HCT116 (cell line): ENCODE measurements around the gene STRBP. TPM values are rescaled to one million over a fixed set of nuclear protein-coding genes. Genes with fewer than 3 reads are reported as not detected.

Source experiments
- ATAC-seq: fragments of 200-7000 bp; cut with Tn5 transposase; 2 replicates; pipeline ENCODE4 v1.9.1; 2020; ENCODE audit warnings: mild to moderate bottlenecking, moderate library complexity
- BruUV-seq: library from RNA; stranded (reverse); fragments of 400-500 nt; replicated peaks from 2 replicates; lab custom pipeline; 2021; lab: Mats Ljungman, UMichigan
- CTCF ChIA-PET: fragments of 300-600 bp; sonication (Branson Sonifier 250); formaldehyde crosslinking; loops from one replicate; lab custom pipeline; 2021; ENCODE audit warnings: antibody characterized with exemption; lab: Charles Lee
- POLR2A ChIA-PET: fragments of 300-600, 350-600 bp; sonication (Branson Sonifier 250); formaldehyde crosslinking; loops from one replicate; lab custom pipeline; 2021; ENCODE audit warnings: antibody characterized with exemption; lab: Charles Lee
- RAD21 ChIA-PET, 2 experiments: fragments of 300-600 bp; sonication (Branson Sonifier 250); formaldehyde crosslinking; loops; one replicate each; lab custom pipeline; 2023; ENCODE audit warnings: low total read pairs in 2 of 2; ENCODE audit not compliant: uncharacterized antibody in 2 of 2, unreplicated experiment in 2 of 2, low non-redundant PET in 1 of 2; lab: Charles Lee
- DNase-seq: peaks from one replicate; pipeline ENCODE4 v3.0.0-alpha.2; 2010; ENCODE audit warnings: low read depth, low spot score
- H2AFZ ChIP-seq: fragments of 200-600 bp; shearing (Covaris generic), sonication (generic); 2 replicates; pipeline ENCODE4 v1.6.1; 2017; ENCODE audit warnings: low read depth, mixed run types, mixed read lengths, antibody characterized with exemption, low read length; ENCODE audit not compliant: poor library complexity, severe bottlenecking
- H3K27ac ChIP-seq: 2 replicates; pipeline ENCODE4 v1.5.1; 2012; ENCODE audit warnings: low read depth, low read length
- H3K27me3 ChIP-seq: fragments of 200-600 bp; sonication (generic); 2 replicates; pipeline ENCODE4 v1.6.1; 2016; ENCODE audit warnings: mixed run types, low read length, mixed read lengths; ENCODE audit not compliant: insufficient read depth
- H3K36me3 ChIP-seq, 2 experiments: fragments of 200-500 bp in 1 of 2; fragments of 200-600 bp in 1 of 2; sonication (Bioruptor generic) in 1 of 2; sonication (generic) in 1 of 2; 2 replicates each; pipeline versions ENCODE4 v1.5.1 to v1.6.1; 2014 to 2016; ENCODE audit warnings: low read length in 2 of 2, inconsistent platforms in 1 of 2, mixed read lengths in 1 of 2, mixed run types in 1 of 2; ENCODE audit not compliant: insufficient read depth in 2 of 2, control insufficient read depth in 1 of 2
- H3K4me1 ChIP-seq, 2 experiments: fragments of 200-600 bp in 1 of 2; sonication (generic) in 1 of 2; 2 replicates each; pipeline versions ENCODE4 v1.5.1 to v1.6.1; 2012 to 2017; ENCODE audit warnings: low read length in 2 of 2, inconsistent platforms in 1 of 2, mild to moderate bottlenecking in 1 of 2, mixed read lengths in 1 of 2, mixed run types in 1 of 2, moderate library complexity in 1 of 2; ENCODE audit not compliant: insufficient read depth in 2 of 2, control insufficient read depth in 1 of 2
- H3K4me2 ChIP-seq: fragments of 200-600 bp; sonication (generic); 2 replicates; pipeline ENCODE4 v1.6.1; 2017; ENCODE audit warnings: mixed run types, low read length, mixed read lengths
- H3K4me3 ChIP-seq, 2 experiments: fragments of 200-600 bp in 1 of 2; sonication (generic) in 1 of 2; replicated peaks in 1 of 2; 2 replicates each; pipeline ENCODE4 v1.5.1; 2011 to 2016; ENCODE audit warnings: low read length in 2 of 2, control low read depth in 1 of 2, low read depth in 1 of 2, mild to moderate bottlenecking in 1 of 2, mixed read lengths in 1 of 2, mixed run types in 1 of 2
- H3K79me2 ChIP-seq: fragments of 200-600 bp; sonication (generic); 2 replicates; pipeline ENCODE4 v1.6.1; 2017; ENCODE audit warnings: mild to moderate bottlenecking, mixed run types, low read length, moderate library complexity, mixed read lengths; ENCODE audit not compliant: insufficient read depth
- H3K9ac ChIP-seq: fragments of 200-600 bp; sonication (generic); 2 replicates; pipeline ENCODE4 v1.6.1; 2016; ENCODE audit warnings: low read length, mixed read lengths
- H3K9me2 ChIP-seq: fragments of 200-600 bp; sonication (generic), shearing (Covaris generic); 2 replicates; pipeline ENCODE4 v1.6.1; 2017; ENCODE audit warnings: mixed run types, mild to moderate bottlenecking, moderate library complexity; ENCODE audit not compliant: insufficient read depth
- H3K9me3 ChIP-seq, 2 experiments: fragments of 200-500 bp in 1 of 2; fragments of 200-600 bp in 1 of 2; sonication (Bioruptor generic) in 1 of 2; sonication (generic) in 1 of 2; 2 replicates each; pipeline ENCODE4 v1.6.1; 2014 to 2017; ENCODE audit warnings: low read length in 2 of 2, mixed read lengths in 2 of 2, inconsistent platforms in 1 of 2, low read depth in 1 of 2, mild to moderate bottlenecking in 1 of 2, mixed run types in 1 of 2, moderate library complexity in 1 of 2; ENCODE audit not compliant: control insufficient read depth in 1 of 2, insufficient read depth in 1 of 2
- H4K20me1 ChIP-seq: fragments of 200-600 bp; sonication (generic), shearing (Covaris generic); 2 replicates; pipeline ENCODE4 v1.6.1; 2017; ENCODE audit warnings: mixed run types, mild to moderate bottlenecking, moderate library complexity; ENCODE audit not compliant: insufficient read depth
- CBX3 ChIP-seq: IDR thresholded peaks from 2 replicates; pipeline ENCODE4 v1.6.1; 2012; ENCODE audit warnings: low read depth
- EGR1 ChIP-seq: IDR thresholded peaks from 2 replicates; pipeline ENCODE4 v1.6.1; 2012; ENCODE audit warnings: low read depth
- EZH2phosphoT487 ChIP-seq: fragments of 200-600 bp; IDR thresholded peaks from 2 replicates; pipeline ENCODE4 v1.6.1; 2018; ENCODE audit warnings: antibody characterized with exemption, borderline replicate concordance
- JUND ChIP-seq: IDR thresholded peaks from 2 replicates; pipeline ENCODE4 v1.6.1; 2012
- POLR2A ChIP-seq: IDR thresholded peaks from 2 replicates; pipeline ENCODE4 v1.7.0; 2011; ENCODE audit warnings: borderline replicate concordance; ENCODE audit not compliant: insufficient read depth, insufficient read length; ENCODE audit errors: extremely low read depth
- RAD21 ChIP-seq: IDR thresholded peaks from 2 replicates; pipeline ENCODE4 v1.6.1; 2012; ENCODE audit warnings: low read depth, mild to moderate bottlenecking
- SIN3A ChIP-seq: IDR thresholded peaks from 2 replicates; pipeline ENCODE4 v1.6.1; 2012; ENCODE audit warnings: low read depth
- SP1 ChIP-seq: IDR thresholded peaks from 2 replicates; pipeline ENCODE4 v1.6.1; 2012; ENCODE audit warnings: low read depth
- SRF ChIP-seq: IDR thresholded peaks from 2 replicates; pipeline ENCODE4 v1.6.1; 2012; ENCODE audit warnings: low read depth
- TCF7L2 ChIP-seq: IDR thresholded peaks from 2 replicates; pipeline ENCODE4 v1.7.0; 2011; ENCODE audit warnings: borderline replicate concordance, inconsistent platforms; ENCODE audit not compliant: insufficient read depth, insufficient read length; ENCODE audit errors: extremely low read depth
- ZNF274 ChIP-seq: fragments of 200-500 bp; sonication (Bioruptor generic); IDR thresholded peaks from 2 replicates; pipeline ENCODE4 v1.6.1; 2014; ENCODE audit warnings: mild to moderate bottlenecking, low read depth, low read length, inconsistent platforms
- intact Hi-C: fragments of 100-400 bp; cut with micrococcal nuclease; formaldehyde crosslinking; loops from 2 replicates; pipeline ENCODE4 v1.10.0; 2022
- total RNA-seq: library from RNA; stranded (reverse); gene quantifications from one replicate; pipeline ENCODE4 v1.2.1, GENCODE V29; 2021; ENCODE audit not compliant: unreplicated experiment
- TF ChIP-seq, protein P1 (sequence below): IDR thresholded peaks from 2 replicates; pipeline ENCODE4 v1.6.1; 2011; ENCODE audit warnings: mild to moderate bottlenecking, low read length, moderate library complexity; ENCODE audit not compliant: insufficient replicate concordance; ENCODE audit errors: extremely low read depth

STRBP gene
- total RNA-seq, 1 experiment from 2014 or later: 30.4 TPM

DNA sequence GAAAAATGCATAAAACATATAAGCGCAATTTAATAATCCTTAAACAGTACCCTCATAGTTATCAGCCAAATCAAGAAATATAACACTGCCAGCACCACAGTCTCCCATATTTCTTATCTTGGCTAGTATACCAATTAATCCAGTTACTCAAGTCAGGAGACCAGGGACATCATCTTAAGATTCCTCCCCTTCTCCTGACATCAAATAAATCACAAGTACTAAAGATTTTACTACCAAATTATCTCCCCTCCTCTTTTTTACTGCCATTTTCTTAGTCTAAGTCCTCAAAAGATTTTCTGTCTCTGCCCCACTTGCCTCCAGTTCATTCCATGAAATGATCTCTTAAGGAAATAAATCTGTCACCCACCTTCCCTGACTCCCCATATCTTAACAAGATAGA is 37.0 kb downstream of the STRBP start:
- TF ChIP-seq TCF7L2 (no peak), SIN3A (no peak), JUND (no peak), CBX3 (no peak), SP1 (no peak)
- ATAC-seq (no peak), DNase-seq (no peak)
- intact Hi-C loops: loop anchor here (5.0 kb wide), 1 partner anchor 139 kb away; no protein-coding TSS in a partner anchor
- Histone ChIP-seq H3K9me2 (no peaks in the 10 kb centered on the region), H3K79me2 (peaks cover 19% of the 10 kb centered on the region; the same call in 1 of the 2 replicates), H3K27me3 (no peaks in the 10 kb centered on the region), H3K27ac (no peak overlapping the region), H3K4me1 (no peaks in the 10 kb centered on the region), H2AFZ (no peak overlapping the region), H3K9me3 (no peaks in the 10 kb centered on the region), H3K36me3 (no peaks in the 10 kb centered on the region), H3K4me3 (no peak overlapping the region), H4K20me1 (0 out of 2 replicates have a peak, but pooled peaks cover 3% of the 10 kb centered on the region), H3K9ac (no peak overlapping the region), H3K4me2 (no peak overlapping the region)
- RAD21 ChIA-PET: no interaction called here
- POLR2A ChIA-PET: no interaction called here
- CTCF ChIA-PET: no interaction called here
- BruUV-seq: no TSS peak

DNA sequence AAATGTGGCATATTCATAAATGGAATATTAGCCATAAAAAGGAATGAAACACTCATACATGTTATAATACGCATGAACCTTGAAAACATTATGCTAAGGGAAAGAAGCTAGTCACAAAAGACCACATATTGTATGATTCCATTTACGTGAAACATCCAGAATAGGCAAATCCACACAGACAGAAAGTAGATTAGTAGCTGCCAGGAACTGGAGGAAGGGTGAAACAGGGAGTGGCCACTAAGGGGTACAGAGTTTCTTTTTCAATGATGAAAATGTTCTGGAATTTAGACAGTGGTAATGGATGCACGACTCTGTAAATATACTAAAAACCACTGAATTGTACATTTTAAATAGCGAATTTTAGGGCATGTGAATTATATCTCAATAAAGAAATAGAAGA is 39.4 kb downstream of the STRBP start:
- CTCF ChIA-PET: no interaction called here
- no peak overlapping the region for H3K4me3 ChIP-seq
- H3K4me2 ChIP-seq: no peak overlapping the region
- no TSS peak for BruUV-seq
- 0 out of 2 replicates have a peak, but pooled peaks cover 3% of the 10 kb centered on the region for H4K20me1 ChIP-seq
- TF ChIP-seq POLR2A: no peak
- TF ChIP-seq EGR1: no peak
- TF ChIP-seq RAD21: no peak
- TF ChIP-seq, protein P1, sequence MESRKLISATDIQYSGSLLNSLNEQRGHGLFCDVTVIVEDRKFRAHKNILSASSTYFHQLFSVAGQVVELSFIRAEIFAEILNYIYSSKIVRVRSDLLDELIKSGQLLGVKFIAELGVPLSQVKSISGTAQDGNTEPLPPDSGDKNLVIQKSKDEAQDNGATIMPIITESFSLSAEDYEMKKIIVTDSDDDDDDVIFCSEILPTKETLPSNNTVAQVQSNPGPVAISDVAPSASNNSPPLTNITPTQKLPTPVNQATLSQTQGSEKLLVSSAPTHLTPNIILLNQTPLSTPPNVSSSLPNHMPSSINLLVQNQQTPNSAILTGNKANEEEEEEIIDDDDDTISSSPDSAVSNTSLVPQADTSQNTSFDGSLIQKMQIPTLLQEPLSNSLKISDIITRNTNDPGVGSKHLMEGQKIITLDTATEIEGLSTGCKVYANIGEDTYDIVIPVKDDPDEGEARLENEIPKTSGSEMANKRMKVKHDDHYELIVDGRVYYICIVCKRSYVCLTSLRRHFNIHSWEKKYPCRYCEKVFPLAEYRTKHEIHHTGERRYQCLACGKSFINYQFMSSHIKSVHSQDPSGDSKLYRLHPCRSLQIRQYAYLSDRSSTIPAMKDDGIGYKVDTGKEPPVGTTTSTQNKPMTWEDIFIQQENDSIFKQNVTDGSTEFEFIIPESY: no peak
- TF ChIP-seq ZNF274: no peak
- TF ChIP-seq EZH2phosphoT487: no peak
- TF ChIP-seq SRF: no peak
- DNase-seq (no peak), ATAC-seq (no peak)
- peaks cover 23% of the 10 kb centered on the region for H3K79me2 ChIP-seq
- intact Hi-C loops: no loop called here
- 0 out of 4 replicates have a peak, but pooled peaks cover 0 to 6% of the 10 kb centered on the region in 2 experiments for H3K36me3 ChIP-seq
- no peaks in the 10 kb centered on the region for H3K9me3 ChIP-seq
- RAD21 ChIA-PET: no interaction called here
- no peak overlapping the region for H3K9ac ChIP-seq
- POLR2A ChIA-PET: no interaction called here
- H3K9me2 ChIP-seq: no peaks in the 10 kb centered on the region
- no peak overlapping the region for H3K27ac ChIP-seq
- H3K27me3 ChIP-seq: no peaks in the 10 kb centered on the region
- no peaks in the 10 kb centered on the region for H3K4me1 ChIP-seq
- no peak overlapping the region for H2AFZ ChIP-seq
